Stimulated activated CD4-positive, alpha-beta T cell treated with anti-CD3 and anti-CD28 coated beads, Interleukin-15, amount 100 ng/mL, for 1 hour (primary cell): ENCODE results near the gene AASS.

Experiments
- DNase-seq, 2 donors: peaks; one replicate each; pipeline ENCODE4 v3.0.0-alpha.2; 2020; ENCODE audit warnings: low read depth in 1 of 2, low spot score in 1 of 2

Gene AASS

DNA sequence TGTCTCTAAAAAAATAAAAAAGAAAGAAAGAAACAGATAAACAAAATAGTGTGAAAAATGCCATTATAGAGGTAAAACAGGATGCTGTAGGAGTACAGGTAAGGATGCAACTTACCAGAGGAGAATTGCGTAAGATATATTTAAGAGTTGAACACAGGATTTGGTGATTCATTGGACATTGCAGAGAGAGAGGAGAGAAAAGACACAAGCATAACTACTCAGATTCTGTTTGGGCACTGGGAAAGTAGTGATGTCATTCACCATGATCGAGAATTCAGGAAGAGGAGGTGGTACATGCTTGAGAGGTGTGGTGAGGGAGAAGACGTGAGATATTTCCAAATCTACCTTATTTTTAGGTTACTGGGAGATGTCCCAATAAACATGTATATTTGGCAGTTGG, 97.6 kb downstream of the AASS start:
- DNase-seq = no peak

DNA sequence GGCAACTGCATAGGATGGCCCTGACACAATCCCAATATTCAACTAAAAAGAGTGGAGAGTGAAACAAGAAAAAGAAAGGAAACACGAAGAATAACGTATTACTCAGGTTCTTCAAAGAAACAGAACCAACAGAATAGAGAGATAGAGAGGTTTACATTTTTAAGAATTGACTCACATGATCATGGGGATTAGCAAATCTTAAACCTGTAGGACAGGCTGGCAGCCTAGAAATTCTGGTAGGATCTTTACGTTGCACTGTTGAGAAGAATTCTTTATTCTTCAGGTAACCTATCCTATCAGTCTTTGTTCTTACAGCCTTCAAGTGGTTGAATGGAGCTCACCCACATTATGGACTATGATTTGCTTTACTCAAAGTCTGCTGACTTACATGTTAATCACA, 103.9 kb downstream of the AASS start:
- no peak for DNase-seq

DNA sequence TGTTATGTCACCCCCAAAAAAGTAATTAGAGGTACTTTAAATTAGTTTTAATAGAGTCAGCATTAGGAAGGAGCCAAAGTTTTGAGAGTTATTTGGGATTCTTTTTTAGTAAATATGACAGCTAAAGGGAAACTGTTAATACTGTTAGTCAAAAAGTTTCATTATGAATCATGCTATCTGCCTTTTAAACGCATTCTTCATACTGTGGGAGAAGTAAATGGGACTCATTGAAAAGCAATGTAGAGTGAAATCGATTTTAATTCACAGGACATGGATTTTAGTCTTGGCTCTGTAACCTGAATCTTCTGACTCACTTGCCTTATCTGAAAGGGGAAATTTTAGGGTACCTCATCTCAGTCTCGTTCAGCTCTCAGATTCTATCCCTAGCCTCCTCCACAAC, 105.1 kb downstream of the AASS start:
- no peak for DNase-seq

DNA sequence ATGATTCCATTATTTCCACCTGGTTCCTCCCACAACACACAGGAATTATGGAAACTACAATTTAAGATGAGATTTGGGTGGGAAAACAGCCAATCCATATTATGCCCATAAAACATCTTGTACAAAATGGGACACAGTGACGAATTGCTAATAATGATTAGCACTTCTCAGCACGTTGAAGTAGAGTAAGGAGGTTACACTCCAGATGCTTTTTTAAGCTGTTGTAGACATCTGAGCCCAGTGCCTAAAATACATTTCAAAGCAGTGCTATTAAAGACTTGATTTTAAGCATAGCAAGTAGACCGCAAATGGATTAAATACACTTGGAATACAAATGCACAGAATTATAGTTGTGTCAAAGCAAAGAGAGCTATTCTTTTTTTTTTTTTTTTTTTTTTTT, 105.9 kb downstream of the AASS start:
- no peak for DNase-seq

DNA sequence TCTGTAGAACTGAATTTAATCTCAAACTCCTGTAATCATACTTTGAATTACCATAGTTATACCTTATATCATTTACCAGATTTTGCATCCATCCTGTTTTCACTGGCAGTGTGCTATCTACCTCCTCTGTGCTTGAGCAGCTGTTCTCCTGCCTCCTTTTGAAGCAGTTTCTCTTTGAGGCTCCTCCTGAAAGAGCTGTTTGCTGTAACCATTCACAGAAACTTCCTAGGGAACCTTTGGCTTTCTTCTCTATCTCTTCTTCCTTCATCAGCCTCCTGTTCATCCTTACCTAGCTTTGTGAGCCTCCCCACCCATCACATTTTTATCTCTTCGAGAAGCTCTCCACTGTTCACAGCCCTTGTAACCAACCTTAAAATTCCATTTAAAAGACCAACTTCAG, 108.2 kb downstream of the AASS start:
- DNase-seq = no peak

DNA sequence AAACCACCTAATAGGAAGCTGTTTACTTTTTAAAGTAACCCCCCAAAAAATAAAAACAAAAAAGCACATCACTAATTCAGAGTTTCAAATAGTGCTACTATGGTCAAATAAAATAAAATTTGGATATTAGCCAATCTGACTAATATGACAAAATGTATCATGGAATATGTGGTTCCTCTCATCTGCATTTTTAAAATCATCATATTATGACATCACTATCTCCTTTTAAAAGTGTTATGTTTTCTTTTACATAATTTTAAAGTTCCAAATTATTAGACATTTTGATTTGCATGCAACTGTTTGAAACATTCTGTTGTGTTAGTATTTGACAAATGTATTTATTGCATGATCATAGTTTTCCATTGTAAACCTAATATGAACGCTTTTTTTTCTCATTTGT, 110.4 kb downstream of the AASS start:
- DNase-seq = no peak

DNA sequence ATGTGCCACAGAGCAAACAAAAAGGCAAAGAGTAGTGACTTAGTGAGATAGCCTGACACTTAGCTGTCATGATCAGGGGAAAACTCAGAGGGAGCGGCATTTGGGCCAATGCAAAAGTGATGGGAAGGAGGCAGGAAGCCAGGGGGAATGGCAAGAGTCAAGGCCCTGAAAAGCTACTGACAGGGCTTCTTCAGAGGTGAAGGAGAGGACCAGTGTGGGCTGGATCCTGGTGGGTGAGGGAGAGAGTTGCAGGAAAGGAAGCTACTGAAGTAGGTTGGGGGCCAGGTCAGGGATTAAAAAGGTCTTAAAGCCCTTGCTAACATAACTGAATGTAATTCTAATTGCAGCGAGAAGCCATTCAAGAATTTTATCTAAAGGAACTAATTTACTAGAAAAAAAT, 117.0 kb downstream of the AASS start:
- no peak for DNase-seq
